VCaP (cell line): ENCODE data around the gene NELFA.
A peak's percentile ranks its signal among the peaks of the same experiment; 100 is the strongest.

Source experiments
- H3K27ac ChIP-seq: fragments of 450-650 bp; 2 replicates; pipeline ENCODE4 v1.5.1; 2017
- CTCF ChIP-seq: fragments of 450-650 bp; conservative IDR thresholded peaks from 2 replicates; pipeline ENCODE4 v1.5.1; 2017; ENCODE audit warnings: mild to moderate bottlenecking, moderate library complexity

The NELFA gene

DNA sequence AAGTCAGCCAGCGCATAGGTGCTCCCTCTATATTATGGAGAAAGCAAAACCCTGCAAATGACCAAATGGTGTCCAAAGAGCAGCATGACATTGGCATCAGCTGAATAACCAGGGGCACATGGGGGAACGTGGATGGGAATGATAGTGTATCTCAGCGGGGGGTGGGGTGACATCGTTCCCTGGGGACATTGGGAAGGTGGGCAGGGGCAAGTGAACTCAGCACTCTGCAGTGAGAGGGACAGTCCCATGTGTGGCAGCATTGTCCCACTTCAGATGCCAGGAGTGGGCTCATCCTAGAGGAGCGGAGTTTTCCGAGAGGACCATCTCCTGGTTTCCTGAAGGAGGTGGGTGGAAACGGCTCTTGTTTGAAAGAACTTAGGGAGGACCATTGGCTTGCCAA, 64.8 kb downstream of the NELFA start:
- no peak overlapping the region for H3K27ac ChIP-seq
- no peak for TF ChIP-seq CTCF

DNA sequence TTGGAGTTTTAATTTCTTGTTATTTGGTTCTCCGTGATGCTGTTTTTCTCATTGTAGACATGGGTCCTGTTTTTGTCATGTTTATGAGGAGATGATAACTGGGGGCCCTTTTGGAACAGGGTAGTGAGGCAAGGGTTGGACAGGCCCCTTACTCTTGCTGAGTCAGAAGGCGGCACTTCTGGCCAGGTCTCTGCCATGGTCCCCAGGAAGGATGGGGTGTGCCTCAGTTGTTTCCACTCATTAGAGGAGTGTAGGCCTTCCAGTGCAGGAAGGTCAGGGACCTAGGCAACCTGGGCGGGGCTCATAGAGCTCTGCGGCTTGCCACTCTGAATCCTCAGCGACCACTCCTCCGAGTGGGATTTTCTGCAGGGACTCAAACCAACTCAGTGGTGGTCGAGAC, 68.2 kb downstream of the NELFA start:
- peak overlapping the region; percentile 7; the same call in 1 of the 2 replicates for H3K27ac ChIP-seq
- no peak for TF ChIP-seq CTCF

DNA sequence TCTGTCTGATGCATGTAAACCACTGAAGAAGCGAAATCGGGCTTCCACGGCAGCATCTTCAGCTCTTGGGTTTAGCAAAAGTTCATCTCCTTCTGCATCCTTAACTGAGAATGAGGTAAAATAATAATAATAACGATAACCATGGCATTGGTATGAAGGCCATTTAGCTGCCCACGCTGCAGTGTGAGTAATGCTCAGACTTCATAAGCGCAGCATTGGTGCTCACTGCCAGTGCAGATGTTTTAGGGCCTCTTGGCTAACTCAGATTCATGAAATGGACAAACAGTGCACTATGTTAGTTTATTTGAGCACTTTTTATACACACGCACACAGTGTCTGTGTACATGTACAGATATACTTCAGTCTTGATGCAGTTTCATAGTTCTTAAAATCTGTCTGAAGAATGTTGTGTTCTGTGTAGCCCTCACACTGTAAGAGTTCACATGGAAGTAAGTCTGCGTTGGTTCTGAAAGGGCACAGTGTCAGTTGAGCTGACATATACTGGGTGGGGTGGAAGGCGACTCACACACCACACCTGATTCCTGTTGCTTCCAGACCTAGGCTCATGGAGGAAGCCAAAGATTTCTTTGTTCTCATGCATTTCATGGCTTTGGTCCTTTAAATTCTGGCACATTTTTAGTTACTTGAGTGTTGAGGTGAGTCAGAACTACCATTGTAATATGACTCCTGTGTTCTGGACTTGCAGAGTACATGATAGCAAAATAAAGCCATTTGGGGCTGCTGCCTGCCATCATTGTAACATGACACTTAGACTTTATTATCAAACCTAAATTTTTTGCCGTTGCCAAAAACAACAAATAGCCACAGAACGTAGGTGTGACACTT, 68.9 kb downstream of the NELFA start:
- no peak for TF ChIP-seq CTCF
- H3K27ac ChIP-seq, result peak overlapping the region; percentile 7; the same call in 1 of the 2 replicates

DNA sequence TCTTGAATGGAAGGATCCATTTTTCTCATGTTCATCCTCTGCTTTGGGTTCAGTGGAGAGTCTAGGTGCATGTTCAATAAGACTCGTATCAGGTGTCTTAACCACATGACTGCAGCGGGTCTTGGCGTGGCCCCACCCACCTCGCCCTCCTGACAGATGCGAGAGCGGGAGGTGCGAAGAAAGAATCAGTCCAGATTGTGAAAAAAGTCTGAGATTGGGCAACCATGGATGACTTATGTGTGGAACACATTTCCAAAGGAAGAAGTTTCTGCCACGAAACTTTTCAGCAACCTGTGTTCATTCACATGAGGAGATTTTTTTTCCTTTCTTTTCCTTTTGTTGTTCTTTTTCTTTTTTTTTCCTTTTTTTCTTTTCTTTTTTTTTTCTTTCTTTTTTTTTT, 70.7 kb downstream of the NELFA start:
- H3K27ac ChIP-seq, result no peak overlapping the region
- TF ChIP-seq CTCF, result no peak

DNA sequence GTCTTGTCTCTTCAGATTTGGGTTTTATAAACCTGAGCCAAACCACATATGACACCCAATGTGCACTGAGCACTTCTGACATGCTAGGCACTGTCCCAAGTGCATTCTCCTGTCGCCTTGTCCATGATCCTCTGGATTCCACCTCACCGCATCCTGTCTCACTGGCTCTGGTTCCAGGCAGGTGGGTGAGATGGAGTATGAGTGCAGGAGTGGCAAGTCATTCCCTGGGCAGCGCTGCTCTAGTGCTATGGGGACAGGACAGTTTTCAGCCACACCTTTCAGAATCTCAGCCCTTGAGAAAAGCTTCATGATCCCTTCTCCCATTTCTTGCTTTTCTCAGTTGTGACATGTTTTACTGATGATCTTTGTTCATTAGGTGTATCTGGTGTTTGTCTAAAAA, 71.2 kb downstream of the NELFA start:
- no peak overlapping the region for H3K27ac ChIP-seq
- no peak for TF ChIP-seq CTCF

DNA sequence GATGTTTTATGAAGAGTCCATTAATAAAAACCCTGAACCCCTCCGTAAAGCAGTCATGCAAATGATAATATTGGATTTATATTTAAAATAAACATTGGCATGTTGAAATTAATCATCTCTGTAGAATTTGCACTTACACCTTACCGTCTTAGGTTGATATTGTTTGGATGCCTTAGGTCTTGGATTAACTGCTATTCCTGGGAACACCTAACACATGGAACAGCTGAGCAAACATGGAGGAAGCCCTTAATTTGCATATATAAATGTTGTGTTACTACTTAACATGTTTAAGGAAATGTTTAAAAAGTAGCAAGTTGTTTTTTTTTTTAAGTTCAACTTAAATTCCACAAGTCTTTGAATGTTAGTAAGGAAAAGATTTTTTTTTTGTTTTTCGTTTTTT, 75.1 kb downstream of the NELFA start:
- no peak overlapping the region for H3K27ac ChIP-seq
- TF ChIP-seq CTCF, result no peak

- TF ChIP-seq CTCF, result no peak
- no peak overlapping the region for H3K27ac ChIP-seq
Observed at GRCh38 chr4:1932736-1933135, 76.0 kb downstream of the NELFA start.
